Kidney epithelial cell (primary cell): ENCODE results near the gene RASAL1. TPM values are rescaled to one million over a fixed set of nuclear protein-coding genes. Genes with fewer than 3 reads are reported as not detected.

ENCODE experiments used
- DNase-seq: peaks from one replicate; pipeline ENCODE4 v3.0.0-alpha.2; 2010; ENCODE audit warnings: low read depth
- H3K27me3 ChIP-seq: 2 replicates; pipeline ENCODE4 v1.6.0; 2011; ENCODE audit warnings: low read length; ENCODE audit not compliant: control insufficient read depth, insufficient read depth
- H3K36me3 ChIP-seq: 2 replicates; pipeline ENCODE4 v1.5.1; 2011; ENCODE audit warnings: low read length; ENCODE audit not compliant: control insufficient read depth, insufficient read depth
- H3K4me3 ChIP-seq: 2 replicates; pipeline ENCODE4 v1.5.1; 2011; ENCODE audit warnings: low read depth, mild to moderate bottlenecking, control low read depth, low read length
- CTCF ChIP-seq: IDR thresholded peaks from 2 replicates; pipeline ENCODE4 v1.5.1; 2011; ENCODE audit warnings: mild to moderate bottlenecking, moderate library complexity, low read length, control low read depth, inconsistent platforms; ENCODE audit not compliant: insufficient read depth, poor library complexity, severe bottlenecking
- total RNA-seq: library from RNA; depleted of rRNA; stranded (reverse); fragments of >200 nt; gene quantifications from 2 replicates; pipeline ENCODE4 v1.2.3, GENCODE V29; 2015

Gene RASAL1
- total RNA-seq, 1 donor from 2014 or later = 1.1 TPM

GRCh38 chr12:113106361-113106760, 29.2 kb downstream of the RASAL1 start:
- DNase-seq = no peak
- Histone ChIP-seq H3K36me3 (no peaks in the 10 kb centered on the region), H3K4me3 (no peak overlapping the region), H3K27me3 (peaks cover 6% of the 10 kb centered on the region)
- no peak for TF ChIP-seq CTCF

- Histone ChIP-seq H3K4me3 (no peak overlapping the region), H3K36me3 (no peaks in the 10 kb centered on the region), H3K27me3 (peaks cover 6% of the 10 kb centered on the region)
- no peak for DNase-seq
- TF ChIP-seq CTCF = no peak
Measured at GRCh38 chr12:113105606-113106271, 29.8 kb downstream of the RASAL1 start.

DNA sequence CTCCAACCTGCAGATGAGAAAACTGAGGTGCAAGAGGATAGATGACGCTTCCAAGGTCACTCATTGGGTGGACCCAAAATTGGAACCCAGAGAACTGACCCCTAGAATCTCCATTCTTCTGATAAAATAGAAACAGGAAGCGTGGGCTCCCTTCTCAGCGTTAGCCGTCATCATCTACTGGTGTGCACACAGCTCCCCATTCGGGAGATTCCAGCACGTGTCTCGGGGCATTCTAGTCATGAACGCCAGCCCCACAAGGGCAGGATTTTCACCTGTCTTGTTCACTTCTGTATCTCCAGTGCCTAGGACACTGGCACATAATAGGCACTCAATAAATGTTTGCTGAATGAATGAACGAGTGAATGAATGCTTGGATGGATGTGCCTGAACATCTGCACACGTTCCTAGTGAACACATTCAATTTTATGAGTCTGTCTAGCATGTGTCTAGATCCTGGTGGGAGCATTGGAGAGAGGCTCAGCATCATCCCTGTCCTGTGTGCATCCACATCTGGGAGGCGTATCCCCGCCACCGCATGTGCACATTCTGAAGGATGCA, 30.5 kb downstream of the RASAL1 start:
- H3K36me3 ChIP-seq = no peaks in the 10 kb centered on the region
- DNase-seq = no peak

GRCh38 chr12:113103756-113104450, 31.7 kb downstream of the RASAL1 start:
- no peak for DNase-seq
- no peak overlapping the region for H3K4me3 ChIP-seq
- H3K36me3 ChIP-seq = no peaks in the 10 kb centered on the region
- peaks cover 6% of the 10 kb centered on the region for H3K27me3 ChIP-seq
- TF ChIP-seq CTCF = no peak

More for the DNA sequence above, 30.5 kb downstream of the RASAL1 start:
- no peak overlapping the region for H3K4me3 ChIP-seq
- H3K27me3 ChIP-seq = peaks cover 6% of the 10 kb centered on the region
- TF ChIP-seq CTCF = no peak

- no peak for DNase-seq
- no peak for TF ChIP-seq CTCF
- no peaks in the 10 kb centered on the region for H3K36me3 ChIP-seq
- H3K27me3 ChIP-seq = peaks cover 6% of the 10 kb centered on the region
- no peak overlapping the region for H3K4me3 ChIP-seq
Measured at GRCh38 chr12:113102811-113103210, 32.8 kb downstream of the RASAL1 start.
